GM18861 (cell line): ENCODE results near the gene CRHR1.

ENCODE experiments used
- ATAC-seq: cut with Tn5 transposase; IDR thresholded peaks from one replicate; pipeline ENCODE4 v1.9.1; 2021; ENCODE audit not compliant: unreplicated experiment

Gene CRHR1

DNA sequence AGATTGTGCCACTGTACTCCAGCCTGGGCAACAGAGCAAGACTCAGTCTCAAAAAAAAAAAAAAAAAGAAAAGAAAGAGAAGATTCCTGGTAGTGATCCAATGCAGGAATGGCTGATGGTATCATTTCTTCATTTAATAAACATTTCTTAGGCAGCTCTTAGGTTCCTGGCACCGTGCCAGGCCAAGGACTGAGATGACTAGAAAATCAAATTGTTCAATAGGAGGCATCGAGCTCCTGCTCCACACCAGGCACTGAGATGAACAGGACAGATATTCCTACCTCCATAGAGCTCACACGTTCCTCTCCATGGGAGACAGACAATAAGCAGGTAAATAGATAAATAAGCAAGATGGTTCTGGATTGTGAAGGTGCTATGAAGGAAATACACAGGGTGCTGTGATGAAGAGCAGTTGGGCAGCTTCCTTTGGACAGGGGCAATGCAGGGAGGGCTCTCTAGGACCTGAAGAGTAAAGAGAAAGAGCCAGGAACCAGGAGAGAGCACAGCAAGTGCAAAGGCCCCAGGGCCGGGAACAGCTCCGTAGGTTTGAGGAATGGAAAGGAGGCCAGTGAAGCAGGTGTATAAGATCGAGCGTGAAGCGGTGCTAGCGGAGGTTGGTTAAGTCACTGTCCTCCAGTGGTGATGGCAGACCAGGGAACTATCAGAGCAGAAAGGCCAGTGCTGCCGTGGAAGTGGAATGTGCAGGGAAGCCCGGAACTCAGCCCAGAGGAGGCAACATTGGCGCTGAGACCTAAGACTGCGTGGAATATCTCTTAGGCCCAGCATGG lies 26.5 kb upstream of the CRHR1 start:
- ATAC-seq: no peak

GRCh38 chr17:45758544-45758943 lies 25.6 kb upstream of the CRHR1 start:
- ATAC-seq: no peak

DNA sequence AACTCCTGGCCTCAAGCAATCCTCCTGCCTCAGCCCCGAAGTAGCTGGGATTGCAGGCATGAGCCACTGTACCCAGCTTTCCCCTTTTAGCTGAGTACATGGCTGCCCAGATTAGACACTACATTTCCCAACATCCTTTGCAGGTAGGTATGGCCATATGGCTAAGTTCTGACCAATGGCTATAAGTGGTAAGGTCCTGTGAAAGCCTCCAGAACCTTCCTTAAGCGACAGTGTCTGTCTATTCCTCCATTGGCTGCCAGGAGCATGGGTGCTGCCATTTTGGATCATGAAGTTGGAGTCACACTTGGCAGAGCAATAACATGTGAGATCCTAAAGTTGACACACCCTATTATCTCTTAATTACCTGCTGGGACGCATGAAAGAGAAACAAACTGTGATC lies 24.4 kb upstream of the CRHR1 start:
- no peak for ATAC-seq

DNA sequence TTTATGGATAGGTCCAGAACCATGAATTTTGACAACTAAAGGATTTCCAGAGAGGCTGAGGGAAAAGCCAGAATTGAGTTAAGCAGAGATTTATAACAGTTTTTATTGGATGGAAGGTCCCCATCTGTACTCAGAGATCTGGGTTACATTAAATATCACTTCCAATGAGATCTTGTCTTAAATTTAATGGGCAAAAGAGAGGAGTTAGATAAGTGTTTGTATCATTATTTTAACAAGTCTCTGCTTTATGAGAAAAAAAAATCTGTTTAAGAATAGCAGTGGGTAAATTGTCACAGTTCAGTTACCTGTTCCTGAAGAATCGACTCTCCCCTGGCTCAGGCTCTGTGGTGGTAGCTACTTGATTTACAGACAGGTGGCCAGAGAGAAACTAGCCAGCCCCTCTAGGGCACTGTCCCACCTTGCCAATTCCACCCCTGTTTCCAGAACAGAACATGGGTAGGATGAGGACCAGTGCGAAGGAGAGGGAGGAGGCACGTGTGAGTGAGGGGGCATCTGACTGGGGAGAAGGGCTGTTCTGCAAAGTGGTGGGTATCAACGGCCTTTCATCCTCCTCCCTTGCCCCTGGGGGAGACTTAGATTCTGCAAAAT lies 22.1 kb upstream of the CRHR1 start:
- no peak for ATAC-seq

GRCh38 chr17:45763182-45763581 lies 20.9 kb upstream of the CRHR1 start:
- no peak for ATAC-seq

DNA sequence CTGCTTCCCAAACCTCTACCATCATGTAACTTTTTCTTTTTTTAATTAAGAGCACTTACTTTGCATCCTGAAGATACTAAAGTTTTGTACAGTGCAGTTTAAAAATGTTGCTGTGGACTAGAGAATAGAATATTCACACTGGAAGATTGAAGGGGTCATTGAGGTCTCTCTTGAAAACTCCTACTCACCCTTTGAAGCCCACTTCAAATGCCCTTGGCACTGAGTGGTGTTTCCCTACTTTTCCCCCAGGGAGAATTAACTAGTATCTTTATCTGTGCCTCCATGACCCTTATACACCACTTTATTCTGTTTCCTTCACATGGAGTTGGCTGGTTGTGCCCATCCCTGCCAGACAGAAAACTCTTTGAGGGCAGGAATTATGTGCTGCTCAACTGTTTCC lies 19.6 kb upstream of the CRHR1 start:
- no peak for ATAC-seq

DNA sequence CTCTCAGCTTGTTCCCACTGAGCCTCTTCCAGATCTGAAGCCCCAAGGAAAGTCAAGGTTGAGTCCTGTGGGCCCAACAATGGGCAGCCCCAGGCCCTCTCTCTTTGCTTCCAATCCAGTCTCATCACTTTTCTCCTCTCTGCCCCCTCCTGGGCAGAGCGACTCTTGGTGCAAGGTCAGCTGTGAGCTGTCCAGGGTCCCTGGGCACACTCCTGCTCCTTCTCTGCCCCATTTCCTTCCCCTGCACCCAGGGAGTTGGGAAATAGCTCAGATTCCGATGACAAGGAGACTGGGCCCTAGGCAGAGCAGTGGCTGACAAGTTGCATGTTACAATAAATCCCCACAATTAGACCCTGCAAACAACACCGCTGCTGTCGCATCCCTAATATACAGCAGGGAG lies 16.1 kb upstream of the CRHR1 start:
- ATAC-seq: no peak

GRCh38 chr17:45770632-45771270 lies 13.4 kb upstream of the CRHR1 start:
- no peak for ATAC-seq

GRCh38 chr17:45771271-45771959 lies 12.7 kb upstream of the CRHR1 start:
- ATAC-seq: no peak

DNA sequence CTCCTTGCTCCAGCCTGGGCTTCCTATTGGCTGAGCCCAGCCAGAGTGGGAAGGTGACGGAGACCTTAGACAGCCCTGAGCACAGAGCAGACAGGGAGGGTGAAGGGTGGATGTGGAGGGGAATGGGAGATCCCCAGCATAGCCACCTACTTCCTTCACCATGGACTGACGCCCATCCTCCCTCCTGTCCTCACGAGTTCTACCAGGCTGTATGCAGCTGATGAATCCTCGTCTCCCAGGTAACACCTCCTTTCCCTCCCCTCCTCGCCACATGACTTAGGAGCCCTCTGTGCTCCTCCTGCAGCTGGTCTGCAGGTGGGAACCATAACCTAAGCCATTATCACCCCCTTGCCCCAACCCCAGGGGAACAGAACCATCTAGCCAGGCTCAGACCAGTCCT lies 9.0 kb upstream of the CRHR1 start:
- no peak for ATAC-seq

DNA sequence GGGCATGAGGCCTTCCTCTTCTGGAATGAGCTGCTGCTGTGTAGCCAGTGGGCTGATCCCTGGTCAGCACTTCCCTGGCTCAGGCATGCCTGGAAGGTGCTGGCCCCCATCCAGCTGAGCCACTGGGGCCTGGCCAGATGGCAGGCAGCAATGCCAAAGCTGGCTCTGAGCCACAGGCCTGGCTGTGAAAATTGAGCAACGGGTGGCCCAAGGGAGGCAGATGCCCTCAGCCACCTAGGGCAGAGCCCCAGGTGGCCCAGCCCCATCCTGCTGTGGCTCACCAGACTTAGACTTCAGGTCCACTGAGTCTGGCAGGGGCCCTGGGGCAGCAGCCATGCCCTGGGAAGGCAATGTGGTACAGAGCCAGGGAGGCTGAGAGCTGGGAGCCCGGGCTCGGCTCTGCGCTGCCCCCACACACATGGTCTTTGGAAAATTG lies 8.5 kb upstream of the CRHR1 start:
- ATAC-seq: no peak

- ATAC-seq: no peak
These were observed 7.2 kb upstream of the CRHR1 start for GRCh38 chr17:45776896-45777295.

DNA sequence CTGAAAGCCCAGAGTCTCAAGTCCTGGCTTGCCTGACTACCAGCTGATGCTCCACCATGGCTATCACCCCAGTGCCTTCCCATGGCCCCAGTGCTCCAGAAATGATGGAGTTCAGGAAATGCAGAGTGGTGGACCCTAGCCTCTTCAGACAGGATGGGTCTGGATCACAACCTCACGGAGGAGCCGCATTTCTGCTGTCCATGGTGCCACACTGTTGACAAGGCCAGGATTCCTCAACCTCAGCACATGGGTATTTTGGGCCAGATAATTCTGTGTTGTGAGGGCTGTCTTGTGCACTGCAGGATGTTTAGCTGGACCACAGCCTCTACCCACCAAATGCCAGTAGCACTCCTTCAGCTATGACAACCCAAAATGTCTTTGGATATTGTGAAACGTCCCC lies 6.7 kb upstream of the CRHR1 start:
- ATAC-seq: no peak

GRCh38 chr17:45780921-45781320 lies 3.2 kb upstream of the CRHR1 start:
- ATAC-seq: no peak

GRCh38 chr17:45782889-45783592 lies 1.1 kb upstream of the CRHR1 start:
- ATAC-seq: no peak

DNA sequence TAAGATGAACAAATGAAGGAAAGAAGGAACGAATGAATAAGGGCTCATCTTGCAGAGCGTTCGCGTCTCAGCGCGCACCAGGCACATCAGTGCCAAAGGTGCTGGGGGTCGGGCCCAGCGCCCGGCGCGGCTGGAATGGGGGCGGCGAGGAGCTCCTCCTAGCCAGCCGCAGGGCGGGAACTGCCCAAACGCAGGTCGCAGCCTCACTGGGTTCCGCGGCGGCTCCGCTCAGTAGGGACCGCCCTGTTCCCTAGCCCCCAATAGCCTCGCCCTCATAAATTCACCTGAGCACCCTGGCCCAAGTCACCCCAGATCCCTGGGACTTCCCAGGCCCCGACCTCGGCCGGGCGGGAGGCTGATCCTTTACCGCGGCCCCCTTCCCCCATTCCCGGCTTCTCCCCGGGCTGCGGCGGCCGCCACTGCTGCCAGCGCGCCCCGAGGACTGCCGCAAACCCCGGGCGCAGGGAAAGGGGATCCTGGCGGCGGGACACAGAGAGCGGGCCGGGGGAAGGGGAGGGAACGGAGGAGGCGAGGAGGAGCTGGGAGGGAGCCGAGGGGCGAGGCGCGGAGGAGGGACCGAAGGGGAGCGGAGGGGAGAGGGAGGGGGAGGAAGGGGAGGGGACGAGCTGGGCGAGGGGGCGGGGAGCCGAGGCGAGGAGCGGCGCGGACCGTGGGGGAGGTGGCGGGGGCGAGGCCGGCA lies 377 bp upstream of the CRHR1 start:
- ATAC-seq: no peak

DNA sequence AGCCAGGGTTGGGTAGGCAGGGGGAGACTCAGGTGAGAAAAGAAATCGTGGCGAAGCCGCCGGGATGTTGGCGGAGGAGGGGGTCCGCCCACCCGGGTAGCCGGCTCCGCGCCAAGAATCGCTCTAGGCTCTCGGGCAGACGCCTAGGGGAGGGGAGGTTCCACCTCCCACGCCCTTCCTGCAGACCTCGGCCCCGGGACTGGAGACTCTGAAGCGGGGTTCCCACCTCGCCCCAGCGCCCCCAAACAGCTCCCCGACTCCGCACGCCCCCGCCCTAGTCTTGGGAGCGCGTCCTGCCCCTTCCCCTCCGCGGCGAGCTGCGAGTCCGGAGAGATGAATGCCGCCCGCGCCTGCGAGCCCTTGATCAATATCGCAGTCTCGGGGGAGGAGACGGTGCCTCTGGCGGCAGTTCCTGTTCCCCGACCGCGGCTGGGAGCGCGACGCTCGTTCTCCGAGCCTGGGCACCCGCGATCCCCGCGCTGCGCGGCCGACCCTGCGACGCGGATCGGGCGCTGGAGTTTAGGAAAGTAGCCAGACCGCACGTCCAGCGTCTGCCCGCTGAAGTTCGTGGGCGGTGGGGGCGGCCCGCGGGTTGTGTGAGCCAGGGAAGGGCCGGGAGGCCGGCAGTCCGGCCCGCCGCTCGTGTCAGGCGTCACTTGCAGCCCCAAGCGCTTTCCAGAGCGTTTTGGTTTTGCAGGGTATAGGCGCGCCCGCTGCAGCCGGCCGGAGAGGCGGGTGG lies 790 bp downstream of the CRHR1 start:
- ATAC-seq: no peak

- no peak for ATAC-seq
These were observed 1.5 kb downstream of the CRHR1 start for GRCh38 chr17:45785480-45786193.

DNA sequence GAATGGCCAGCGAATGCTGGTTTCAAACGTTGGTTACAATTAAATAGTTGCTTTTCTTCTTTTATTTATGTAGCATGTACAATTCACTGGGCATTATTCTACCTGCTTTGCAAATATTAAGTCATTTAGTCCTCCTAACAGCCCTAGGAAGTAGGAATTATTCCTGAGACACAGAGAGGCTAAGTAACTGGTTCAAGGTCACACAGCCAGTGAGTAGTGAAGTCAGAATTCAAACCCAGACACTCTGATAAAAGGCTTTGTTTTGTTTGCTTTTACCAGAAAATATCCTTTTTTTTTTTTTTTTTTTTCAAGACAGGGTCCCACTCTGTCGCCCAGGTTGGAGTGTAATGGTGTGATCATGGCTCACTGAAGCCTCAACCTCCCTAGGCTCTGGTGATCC lies 2.2 kb downstream of the CRHR1 start:
- ATAC-seq: no peak
